HG03175 (cell line): ENCODE results near the gene AK9.

Source experiments
- ATAC-seq: cut with Tn5 transposase; IDR thresholded peaks from one replicate; pipeline ENCODE4 v1.9.1; 2021; ENCODE audit warnings: mild to moderate bottlenecking, moderate library complexity; ENCODE audit not compliant: unreplicated experiment

Gene AK9

GRCh38 chr6:109513571-109514071 is 177.4 kb downstream of the AK9 start:
- ATAC-seq, result no peak

DNA sequence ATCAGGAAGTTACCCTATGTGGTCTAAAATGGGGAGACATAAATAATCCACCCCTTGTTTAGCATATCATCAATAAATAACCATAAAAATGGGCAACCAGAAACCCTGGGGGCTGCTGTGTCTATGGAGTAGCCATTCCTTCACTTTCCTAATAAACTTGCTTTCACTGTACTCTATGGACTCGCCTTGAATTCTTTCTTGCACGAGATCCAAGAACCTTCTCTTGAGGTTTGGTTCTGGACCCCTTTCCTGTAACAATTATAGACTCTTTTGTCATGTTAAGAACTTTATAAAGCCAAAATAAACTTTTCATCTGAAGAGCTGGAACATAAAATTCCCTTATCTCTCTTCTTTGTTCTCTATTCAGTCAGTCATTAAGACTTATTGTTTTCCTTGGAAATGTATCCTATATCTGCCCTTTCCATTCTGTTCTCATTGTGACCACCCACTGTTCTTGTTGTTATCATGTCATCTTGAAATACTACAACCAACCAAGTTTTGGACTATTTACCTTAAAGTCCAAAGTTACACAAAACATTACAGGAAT is 178.7 kb downstream of the AK9 start:
- no peak for ATAC-seq

- ATAC-seq, result no peak
Observed at GRCh38 chr6:109511832-109512231, 179.2 kb downstream of the AK9 start.

DNA sequence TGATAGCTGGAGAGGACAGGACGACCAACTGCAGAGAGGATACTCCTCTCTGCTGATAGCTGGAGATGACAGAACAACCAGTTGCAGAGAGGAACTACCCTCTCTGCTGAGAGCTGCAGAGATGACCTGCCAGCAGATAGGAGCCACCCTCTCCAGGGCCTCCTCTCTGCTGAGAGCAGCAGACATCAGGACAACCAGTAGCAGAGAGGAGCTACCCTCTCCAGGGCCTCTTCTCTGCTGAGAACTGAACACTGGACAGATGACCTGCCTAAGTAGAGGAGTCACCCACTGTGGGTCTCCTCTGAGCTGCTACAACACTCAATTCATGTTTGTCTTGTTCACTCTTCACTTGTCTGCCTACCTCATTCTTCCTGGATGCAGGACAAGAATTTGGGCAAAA is 180.6 kb downstream of the AK9 start:
- ATAC-seq, result no peak

- ATAC-seq, result no peak
Observed at GRCh38 chr6:109508166-109508860, 182.7 kb downstream of the AK9 start.

GRCh38 chr6:109507490-109508072 is 183.4 kb downstream of the AK9 start:
- no peak for ATAC-seq

- ATAC-seq, result no peak
Observed at GRCh38 chr6:109506841-109507240, 184.2 kb downstream of the AK9 start.

DNA sequence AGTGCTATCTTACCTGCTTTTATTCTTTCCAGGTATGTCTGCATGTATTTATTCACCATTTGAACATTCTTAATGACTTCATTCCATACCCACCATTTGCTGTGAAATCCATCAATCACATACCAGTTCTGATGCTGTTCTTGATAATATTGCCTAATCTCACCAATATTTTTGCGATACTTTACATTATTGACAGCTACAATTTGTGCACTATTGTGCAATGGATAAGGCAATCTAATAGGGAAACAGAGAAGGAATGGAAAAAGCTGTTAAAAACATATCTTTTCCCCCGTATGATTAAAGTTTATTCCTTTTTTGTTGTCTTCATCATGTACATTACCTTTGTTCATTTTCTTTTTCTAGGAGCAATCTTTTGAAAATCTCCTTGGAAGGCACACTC is 184.7 kb downstream of the AK9 start:
- no peak for ATAC-seq

DNA sequence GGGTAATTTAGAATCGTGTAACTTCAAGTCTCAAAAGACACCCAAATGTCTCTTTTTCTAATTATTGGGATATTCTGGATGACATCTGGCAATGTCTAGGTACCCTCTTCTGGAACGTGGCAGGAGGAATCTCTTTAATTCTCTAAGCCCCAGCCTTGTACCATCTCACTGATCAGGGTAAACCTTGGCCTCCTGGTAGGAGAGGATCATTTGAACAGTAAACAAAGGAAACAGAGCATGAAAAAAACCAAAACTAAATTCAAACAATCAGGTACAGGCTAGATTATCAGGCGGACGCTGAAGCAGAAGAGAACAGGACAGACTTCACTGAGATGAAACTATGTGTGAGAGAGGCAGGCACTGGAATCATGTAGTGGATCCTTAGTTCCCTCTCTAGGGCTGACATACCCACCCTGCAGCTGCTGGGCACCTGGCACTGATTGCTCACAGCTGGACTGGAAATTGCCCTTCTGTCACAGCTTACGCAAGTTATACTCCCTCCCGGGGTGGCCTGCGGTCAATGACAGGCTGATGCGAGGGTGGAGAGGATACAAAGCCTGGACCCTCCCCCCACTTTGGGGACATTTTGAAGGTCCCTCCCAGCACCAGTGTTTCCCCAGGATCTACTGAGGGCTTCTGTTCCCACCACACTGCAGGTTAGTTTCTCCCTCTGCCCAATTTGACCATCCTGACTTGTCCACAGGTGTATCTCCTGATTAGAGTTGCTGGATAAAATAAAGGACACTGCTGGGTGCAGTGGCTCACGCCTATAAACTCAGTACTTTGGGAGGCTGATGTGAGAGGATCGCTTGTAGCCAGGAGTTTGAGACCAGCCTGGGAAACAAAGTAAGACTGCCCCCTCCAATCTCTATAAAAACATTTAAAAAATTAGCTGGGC is 187.4 kb downstream of the AK9 start:
- ATAC-seq, result no peak

DNA sequence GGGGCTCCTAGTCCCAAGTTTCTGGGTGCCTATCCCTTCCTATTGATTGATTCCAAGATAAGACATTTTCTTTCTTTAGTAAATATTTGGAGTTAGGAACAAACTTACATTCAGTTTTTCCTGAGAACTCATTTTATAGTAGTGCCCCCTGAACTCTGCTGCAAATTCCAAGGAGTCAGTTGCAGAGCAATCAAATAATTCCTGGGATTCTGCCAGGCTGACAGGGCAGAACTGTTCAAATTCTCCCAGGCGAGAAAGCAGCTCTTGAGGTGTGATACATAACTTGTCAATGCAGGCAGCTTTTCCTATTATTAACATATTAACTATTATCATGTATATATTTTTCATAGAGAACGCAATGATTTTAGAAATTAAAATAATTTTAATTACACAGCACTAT is 192.1 kb downstream of the AK9 start:
- ATAC-seq, result no peak

- no peak for ATAC-seq
Observed at GRCh38 chr6:109498052-109498451, 192.9 kb downstream of the AK9 start.

DNA sequence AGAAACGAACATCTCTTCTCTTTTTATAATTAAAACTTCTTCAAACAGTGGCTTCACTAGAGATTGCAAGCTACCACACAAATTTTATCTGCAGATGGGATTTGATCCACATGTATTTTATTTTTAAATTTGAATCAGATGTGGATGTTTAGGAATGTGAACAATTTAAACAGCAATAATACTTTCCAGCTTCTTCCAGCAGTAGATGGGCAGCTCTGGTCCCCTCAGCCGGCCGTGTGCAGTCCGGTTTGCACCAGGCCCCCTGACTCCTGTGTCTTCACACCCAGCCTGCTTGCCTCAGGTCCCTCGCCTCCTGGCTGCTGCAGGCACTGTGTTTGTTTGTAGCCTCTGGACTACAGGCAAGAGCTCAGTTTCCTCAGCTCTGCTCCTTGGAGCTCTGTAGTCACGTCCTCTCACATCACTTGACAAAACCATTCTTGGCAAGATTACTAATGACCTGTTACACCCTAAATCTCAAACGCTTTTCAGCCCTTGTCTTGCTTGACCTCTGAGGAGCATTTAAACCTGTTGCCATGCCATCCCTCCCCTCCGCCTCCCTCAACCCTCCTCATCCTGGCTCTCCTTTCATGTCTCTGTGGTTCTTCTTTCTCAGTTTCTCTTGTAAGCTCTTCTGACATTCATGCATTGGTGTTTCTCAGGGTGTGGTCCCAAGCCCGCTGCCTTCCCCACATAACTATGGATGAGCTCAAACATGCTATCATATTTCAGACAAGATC is 194.8 kb downstream of the AK9 start:
- no peak for ATAC-seq

- no peak for ATAC-seq
Observed at GRCh38 chr6:109493865-109494264, 197.1 kb downstream of the AK9 start.

- no peak for ATAC-seq
Observed at GRCh38 chr6:109491207-109491938, 199.6 kb downstream of the AK9 start.

GRCh38 chr6:109490713-109491112 is 200.3 kb downstream of the AK9 start:
- no peak for ATAC-seq

GRCh38 chr6:109488001-109488400 is 203.0 kb downstream of the AK9 start:
- no peak for ATAC-seq

DNA sequence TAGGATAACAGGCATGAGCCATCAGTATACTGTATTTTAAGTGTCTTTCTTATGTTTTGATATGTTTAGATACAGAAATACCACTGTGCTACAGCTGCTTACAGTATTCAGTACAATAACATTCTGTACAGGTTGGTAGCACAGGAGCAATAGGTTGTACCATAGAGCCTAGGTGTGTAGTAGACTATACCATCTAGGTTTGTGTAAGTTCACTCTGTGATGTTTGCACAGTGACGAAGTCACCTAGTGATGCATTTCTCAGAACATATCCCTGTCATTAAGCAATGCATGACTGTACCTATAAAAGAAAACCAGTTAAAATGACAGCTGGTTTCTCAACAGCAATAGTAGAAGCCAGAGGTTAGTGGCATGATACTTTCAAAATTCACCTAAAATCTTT is 204.9 kb downstream of the AK9 start:
- ATAC-seq, result no peak

GRCh38 chr6:109485266-109485935 is 205.6 kb downstream of the AK9 start:
- ATAC-seq, result no peak

DNA sequence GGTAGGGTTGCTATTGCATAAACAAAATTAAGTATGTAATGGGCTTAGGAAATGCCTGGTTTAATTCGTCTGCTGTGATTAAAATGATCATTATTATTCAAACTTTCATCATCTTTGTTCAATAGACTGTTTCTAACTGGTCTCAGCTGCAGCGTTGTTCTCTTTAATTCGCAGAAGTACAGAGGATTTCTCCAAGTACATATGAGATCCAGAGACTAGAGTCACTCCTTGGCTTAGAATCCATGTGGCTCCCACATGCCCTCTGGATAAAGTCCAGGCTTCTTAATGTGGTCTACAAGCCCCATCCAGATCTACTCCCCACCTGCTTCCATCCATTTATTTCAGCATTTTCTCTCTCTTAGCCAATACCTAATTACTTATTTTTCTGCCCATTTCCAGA is 206.9 kb downstream of the AK9 start:
- no peak for ATAC-seq

- ATAC-seq, result peak; percentile 1
Observed at GRCh38 chr6:109483735-109484057, 207.3 kb downstream of the AK9 start.
